Omental fat pad (tissue), 4 donors: ENCODE data around the gene NANOS3. TPM values are rescaled to one million over a fixed set of nuclear protein-coding genes. Genes with fewer than 3 reads are reported as not detected.
"Not testable (repeated sequence)": the region's sequence is repeated elsewhere in the genome, so short reads cannot be mapped to it uniquely, and the experiment has no call there.

ENCODE experiments used
- ATAC-seq: fragments of 150-250 bp; one replicate; pipeline ENCODE4 v1.9.1; 2016; ENCODE audit warnings: mild to moderate bottlenecking, moderate library complexity; ENCODE audit not compliant: low FRiP score
- DNase-seq: peaks from one replicate; pipeline ENCODE4 v3.0.0-alpha.2; 2019; ENCODE audit warnings: low spot score
- total RNA-seq, 4 donors: library from RNA; depleted of rRNA; stranded (reverse); fragments of >200 nt; gene quantifications; one replicate each; pipeline ENCODE4 v1.1.0, GENCODE V29; 2016
- TF ChIP-seq, protein P1 (sequence below), 3 donors: fragments of 450-650 bp; IDR thresholded peaks; one replicate each; pipeline ENCODE4 v1.5.1; 2016 to 2017; ENCODE audit warnings: antibody characterized with exemption in 3 of 3, mild to moderate bottlenecking in 3 of 3, moderate library complexity in 2 of 3

Gene NANOS3
- total RNA-seq, 4 donors from 2014 or later, result not detected

DNA sequence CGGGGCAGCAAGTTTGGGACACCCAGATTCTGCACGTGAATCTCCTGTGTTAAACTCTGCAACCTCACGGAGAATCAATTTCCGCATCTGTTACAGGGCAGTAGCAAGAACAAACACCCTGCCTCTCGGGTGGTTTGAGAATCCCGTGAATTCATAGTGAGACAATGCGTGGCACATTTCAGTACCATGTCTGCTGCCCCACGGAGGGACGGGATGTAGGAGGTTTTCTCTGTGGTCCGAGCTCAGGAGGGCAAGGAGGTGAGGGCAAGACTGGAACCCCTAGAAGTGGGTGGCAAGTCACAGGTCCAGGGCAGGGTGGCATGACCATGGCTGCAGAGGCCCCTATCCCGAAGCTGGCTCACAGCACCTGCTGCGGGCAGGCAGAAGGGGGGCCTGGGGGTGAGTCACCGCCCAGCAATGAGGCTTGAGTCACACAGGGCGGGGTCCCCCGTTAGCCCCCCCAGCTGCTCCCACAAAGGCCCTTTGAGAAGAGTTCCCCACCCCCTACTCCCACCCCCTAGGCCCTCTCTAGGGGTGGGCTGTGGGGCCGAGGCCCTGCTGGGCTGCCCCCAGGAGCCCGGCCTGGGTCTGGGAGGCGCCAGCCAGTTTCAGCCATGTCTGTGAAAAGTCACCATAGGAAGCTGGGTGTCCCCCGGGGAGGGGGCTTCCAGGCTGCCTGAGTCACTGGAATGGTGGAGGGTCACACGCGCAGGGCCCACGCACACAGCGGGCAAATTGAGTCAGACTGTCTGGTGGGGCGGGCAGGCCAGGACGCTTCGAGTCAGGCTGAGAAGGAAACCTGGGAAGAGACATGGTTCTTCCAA lies 25.8 kb upstream of the NANOS3 start:
- DNase-seq, result peak; percentile 81
- ATAC-seq, result peak; percentile 70
- TF ChIP-seq, protein P1, sequence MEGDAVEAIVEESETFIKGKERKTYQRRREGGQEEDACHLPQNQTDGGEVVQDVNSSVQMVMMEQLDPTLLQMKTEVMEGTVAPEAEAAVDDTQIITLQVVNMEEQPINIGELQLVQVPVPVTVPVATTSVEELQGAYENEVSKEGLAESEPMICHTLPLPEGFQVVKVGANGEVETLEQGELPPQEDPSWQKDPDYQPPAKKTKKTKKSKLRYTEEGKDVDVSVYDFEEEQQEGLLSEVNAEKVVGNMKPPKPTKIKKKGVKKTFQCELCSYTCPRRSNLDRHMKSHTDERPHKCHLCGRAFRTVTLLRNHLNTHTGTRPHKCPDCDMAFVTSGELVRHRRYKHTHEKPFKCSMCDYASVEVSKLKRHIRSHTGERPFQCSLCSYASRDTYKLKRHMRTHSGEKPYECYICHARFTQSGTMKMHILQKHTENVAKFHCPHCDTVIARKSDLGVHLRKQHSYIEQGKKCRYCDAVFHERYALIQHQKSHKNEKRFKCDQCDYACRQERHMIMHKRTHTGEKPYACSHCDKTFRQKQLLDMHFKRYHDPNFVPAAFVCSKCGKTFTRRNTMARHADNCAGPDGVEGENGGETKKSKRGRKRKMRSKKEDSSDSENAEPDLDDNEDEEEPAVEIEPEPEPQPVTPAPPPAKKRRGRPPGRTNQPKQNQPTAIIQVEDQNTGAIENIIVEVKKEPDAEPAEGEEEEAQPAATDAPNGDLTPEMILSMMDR (IDR thresholded peaks at IDR 0.05), result no peak

- ATAC-seq, DNase-seq: not testable (repeated sequence)
Observed at GRCh38 chr19:13851734-13852114, 25.2 kb upstream of the NANOS3 start.

DNA sequence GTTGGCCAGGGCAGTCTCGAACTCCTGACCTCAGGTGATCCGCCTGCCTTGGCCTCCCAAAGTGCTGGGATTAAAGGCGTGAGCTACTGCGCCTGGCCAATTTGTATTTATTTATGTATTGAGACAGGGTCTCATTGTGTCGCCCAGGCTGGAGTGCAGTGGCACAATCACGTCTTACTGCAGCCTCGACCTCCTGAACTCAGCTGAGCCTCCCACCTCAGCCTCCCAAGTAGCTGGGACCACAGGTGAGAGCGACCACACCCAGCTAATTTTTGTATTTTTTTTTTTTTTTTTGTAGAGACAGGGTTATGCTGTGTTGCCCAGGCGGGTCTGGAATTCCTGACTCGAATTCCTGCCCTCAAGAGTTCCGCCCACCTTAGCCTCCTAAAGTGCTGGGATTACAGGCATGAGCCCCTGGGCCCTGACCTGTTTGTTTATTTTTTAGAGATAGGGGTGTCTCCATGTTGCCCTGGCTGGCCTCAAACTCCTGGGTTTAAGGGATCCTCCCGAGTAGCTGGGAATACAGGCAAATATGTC lies 24.7 kb upstream of the NANOS3 start:
- not testable (repeated sequence) for ATAC-seq, DNase-seq

GRCh38 chr19:13856497-13856896 lies 20.4 kb upstream of the NANOS3 start:
- no peak for DNase-seq
- TF ChIP-seq, protein P1 (IDR thresholded peaks at IDR 0.05), result no peak
- no peak for ATAC-seq

DNA sequence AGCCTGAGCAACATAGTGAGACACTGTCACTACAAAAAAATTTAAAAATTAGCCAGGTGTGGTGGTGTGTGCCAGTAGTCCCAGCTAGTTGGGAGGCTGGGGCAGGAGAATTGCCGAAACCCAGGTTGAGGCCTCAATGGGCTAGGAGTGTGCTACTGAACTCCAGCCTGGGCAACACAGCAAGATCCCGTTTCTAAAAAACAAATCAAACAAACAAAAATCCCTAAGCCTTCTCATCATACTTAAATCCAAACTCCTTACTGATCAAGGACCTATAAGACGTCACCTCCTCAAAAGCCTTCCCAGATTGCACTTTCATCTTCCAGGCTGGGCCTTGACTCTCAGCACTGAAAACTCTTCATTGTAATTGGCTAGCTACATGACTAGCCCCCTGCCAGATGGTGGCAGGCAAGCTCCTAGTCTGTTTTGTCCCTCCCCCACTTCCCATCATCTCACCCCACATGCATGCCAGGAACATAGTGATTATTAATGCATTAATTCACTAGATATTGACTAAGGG lies 17.5 kb upstream of the NANOS3 start:
- DNase-seq, result no peak
- ATAC-seq, result no peak
- TF ChIP-seq, protein P1 (IDR thresholded peaks at IDR 0.05), result no peak

GRCh38 chr19:13860679-13861391 lies 16.1 kb upstream of the NANOS3 start:
- TF ChIP-seq, protein P1 (IDR thresholded peaks at IDR 0.05), result no peak
- DNase-seq, result no peak
- ATAC-seq, result no peak

DNA sequence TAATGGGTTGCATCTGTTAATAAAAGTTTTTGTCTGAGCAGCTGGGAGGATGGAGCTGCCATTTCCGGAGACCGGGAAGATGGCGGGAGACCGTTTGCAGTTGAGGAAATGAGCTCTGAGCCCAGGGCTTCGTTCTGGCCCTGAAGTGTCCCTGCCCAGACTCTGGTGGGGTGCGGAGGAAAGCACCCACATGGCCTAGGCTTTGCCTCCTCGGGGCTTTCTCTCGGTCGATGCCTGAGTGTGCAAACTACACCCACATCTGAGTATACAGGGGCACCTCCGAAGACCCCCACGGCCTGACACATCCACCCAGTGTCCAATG lies 15.6 kb upstream of the NANOS3 start:
- DNase-seq, result no peak
- ATAC-seq, result no peak
- TF ChIP-seq, protein P1 (IDR thresholded peaks at IDR 0.05), result no peak
